HepG2 (cell line): Measurements from ENCODE around the gene ZBTB7B. TPM values are rescaled to one million over a fixed set of nuclear protein-coding genes. Genes with fewer than 3 reads are reported as not detected.

ENCODE experiments used
- ATAC-seq: fragments of 200-7000 bp; cut with Tn5 transposase; 3 replicates; pipeline ENCODE4 v1.9.1; 2020; ENCODE audit warnings: mild to moderate bottlenecking, moderate library complexity
- BruUV-seq: library from RNA; stranded (reverse); fragments of 400-500 nt; replicated peaks from 2 replicates; lab custom pipeline; 2021; lab: Mats Ljungman, UMichigan
- CTCF ChIA-PET: fragments of 300-600 bp; formaldehyde crosslinking; extraction: SDS; loops from one replicate; lab custom pipeline; 2021; ENCODE audit warnings: low total read pairs, inconsistent platforms, low intra/inter-chr PET ratio; lab: Yijun Ruan, JAX
- POLR2A ChIA-PET: fragments of 350-600 bp; sonication (Branson Sonifier 250); formaldehyde crosslinking; loops from one replicate; lab custom pipeline; 2020; ENCODE audit warnings: antibody characterized with exemption, inconsistent platforms; lab: Yijun Ruan, JAX
- DNase-seq: peaks from one replicate; pipeline ENCODE4 v3.0.0-alpha.2; 2015; ENCODE audit warnings: low spot score
- FAIRE-seq: peaks from 3 replicates; lab custom pipeline; 2011; peaks lifted over from hg19 to GRCh38; lab: Jason Lieb, UNC
- H2AFZ ChIP-seq: one replicate; pipeline ENCODE4 v1.6.1; 2011; ENCODE audit warnings: low read length, inconsistent platforms
- H3K27ac ChIP-seq: fragments of 300-600 bp; 3 replicates; pipeline ENCODE4 v1.8.0; 2011; ENCODE audit warnings: mixed run types, mild to moderate bottlenecking, mixed read lengths, low read length, inconsistent platforms; ENCODE audit not compliant: insufficient read depth; ENCODE audit errors: extremely low read length
- H3K27me3 ChIP-seq, 2 experiments: fragments of 200-600 bp in 1 of 2; 2 replicates in 1 of 2; 3 replicates in 1 of 2; pipeline versions ENCODE4 v1.6.0 to v1.8.0; 2011; ENCODE audit warnings: low read length in 2 of 2, mild to moderate bottlenecking in 2 of 2, moderate library complexity in 2 of 2, inconsistent platforms in 1 of 2; ENCODE audit not compliant: insufficient read depth in 2 of 2, control insufficient read depth in 1 of 2
- H3K36me3 ChIP-seq, 2 experiments: fragments of 200-600 bp in 1 of 2; replicated peaks in 1 of 2; 2 replicates in 1 of 2; 3 replicates in 1 of 2; pipeline versions ENCODE4 v1.5.1 to v1.8.0; 2011; ENCODE audit warnings: low read length in 2 of 2, inconsistent platforms in 1 of 2; ENCODE audit not compliant: insufficient read depth in 2 of 2, control insufficient read depth in 1 of 2
- H3K4me1 ChIP-seq: 2 replicates; pipeline ENCODE4 v1.5.1; 2012; ENCODE audit warnings: low read length, inconsistent platforms; ENCODE audit not compliant: insufficient read depth
- H3K4me2 ChIP-seq: 2 replicates; pipeline ENCODE4 v1.6.0; 2011; ENCODE audit warnings: low read depth, low read length, inconsistent platforms
- H3K4me3 ChIP-seq, 3 experiments: fragments of 200-600 bp in 1 of 3; sonication (generic), shearing (Covaris generic) in 1 of 3; replicated peaks in 1 of 3; 2 replicates each; pipeline ENCODE4 v1.5.1; 2011 to 2016; ENCODE audit warnings: low read length in 3 of 3, inconsistent platforms in 2 of 3, low read depth in 2 of 3, mild to moderate bottlenecking in 2 of 3, control low read depth in 1 of 3, mixed read lengths in 1 of 3; ENCODE audit not compliant: insufficient read depth in 1 of 3
- H3K79me2 ChIP-seq: one replicate; pipeline ENCODE4 v1.6.1; 2011; ENCODE audit warnings: low read length, inconsistent platforms; ENCODE audit not compliant: insufficient read depth
- H3K9ac ChIP-seq: 2 replicates; pipeline ENCODE4 v1.6.0; 2011; ENCODE audit warnings: mild to moderate bottlenecking, low read depth, low read length, inconsistent platforms; ENCODE audit not compliant: insufficient read depth
- H3K9me3 ChIP-seq: 2 replicates; pipeline ENCODE4 v1.5.1; 2012; ENCODE audit warnings: mild to moderate bottlenecking, low read length
- H4K20me1 ChIP-seq: 2 replicates; pipeline ENCODE4 v1.6.0; 2011; ENCODE audit warnings: inconsistent platforms, mild to moderate bottlenecking, low read length, moderate library complexity; ENCODE audit not compliant: insufficient read depth
- FOXA3 ChIP-seq: IDR thresholded peaks from 2 replicates; pipeline ENCODE4 v1.6.1; 2016; ENCODE audit warnings: missing genetic modification reagents, missing compliant biosample characterization
- KLF11 ChIP-seq: IDR thresholded peaks from 2 replicates; pipeline ENCODE4 v1.6.1; 2016; ENCODE audit warnings: missing compliant biosample characterization
- MAFF ChIP-seq: IDR thresholded peaks from 2 replicates; pipeline ENCODE4 v1.6.1; 2011; ENCODE audit warnings: low read depth, low read length, improper control_type of control experiment
- NFYB ChIP-seq: sonication (generic); formaldehyde crosslinking; IDR thresholded peaks from 2 replicates; pipeline ENCODE4 v1.4.0; 2020; ENCODE audit warnings: missing genetic modification reagents
- PAWR ChIP-seq: sonication (generic); formaldehyde crosslinking; IDR thresholded peaks from 2 replicates; pipeline ENCODE4 v1.4.0; 2020; ENCODE audit warnings: missing genetic modification reagents, mild to moderate bottlenecking, borderline replicate concordance
- PHF8 ChIP-seq: sonication (generic); formaldehyde crosslinking; IDR thresholded peaks from 2 replicates; pipeline ENCODE4 v1.5.0; 2020; ENCODE audit warnings: missing genetic modification reagents
- REXO4 ChIP-seq: sonication (generic); formaldehyde crosslinking; IDR thresholded peaks from 2 replicates; pipeline ENCODE4 v1.8.0; 2022; ENCODE audit warnings: missing genetic modification reagents, mild to moderate bottlenecking, borderline replicate concordance
- TEF ChIP-seq: sonication (generic); formaldehyde crosslinking; IDR thresholded peaks from 2 replicates; pipeline ENCODE4 v1.5.0; 2020; ENCODE audit warnings: missing genetic modification reagents
- ZNF235 ChIP-seq: sonication (generic); formaldehyde crosslinking; IDR thresholded peaks from 2 replicates; pipeline ENCODE4 v1.8.1; 2023; ENCODE audit warnings: mild to moderate bottlenecking, missing genetic modification reagents, borderline replicate concordance
- ZNF512B ChIP-seq: sonication (generic); formaldehyde crosslinking; IDR thresholded peaks from 2 replicates; pipeline ENCODE4 v1.5.1; 2020; ENCODE audit warnings: missing genetic modification reagents, mild to moderate bottlenecking, borderline replicate concordance
- ZNF562 ChIP-seq: sonication (generic); formaldehyde crosslinking; IDR thresholded peaks from 2 replicates; pipeline ENCODE4 v1.8.0; 2022; ENCODE audit warnings: missing genetic modification reagents, borderline replicate concordance
- ZNF597 ChIP-seq: sonication (generic); formaldehyde crosslinking; IDR thresholded peaks from 2 replicates; pipeline ENCODE4 v1.5.0; 2020; ENCODE audit warnings: missing genetic modification reagents
- WGBS: methylation state at CpG from one replicate; pipeline ENCODE4 v1.1.6; 2017; ENCODE audit warnings: low lambda C conversion rate; 5-methylcytosine and 5-hydroxymethylcytosine counted together
- in situ Hi-C: cut with HindIII; loops from 2 replicates; pipeline ENCODE4 v1.10.0; 2017; ENCODE audit warnings: low pct_unique_long_range_greater_than_20kb; ENCODE audit not compliant: extremely low pct_ligation_motif_present
- intact Hi-C: fragments of 100-400 bp; cut with micrococcal nuclease; formaldehyde crosslinking; loops from one replicate; pipeline ENCODE4 v1.10.0; 2022; ENCODE audit not compliant: unreplicated experiment
- polyA plus RNA-seq, 8 experiments: library from polyadenylated mRNA; depleted of rRNA in 3 of 8; stranded (reverse) in 7 of 8; unstranded in 1 of 8; fragments of >200 nt; fragmentation: Illumina TruSeq in 4 of 8; extraction: Trizol in 4 of 8; gene quantifications; 2 replicates each; pipeline versions ENCODE4 v1.2.1 to v1.2.3, GENCODE V29; 2011 to 2016; ENCODE audit warnings: low read depth in 4 of 8, missing spikeins in 1 of 8, mixed read lengths in 1 of 8; ENCODE audit not compliant: insufficient read depth in 1 of 8
- total RNA-seq, 5 experiments: library from RNA; depleted of rRNA; stranded (reverse); fragments of >200 nt; fragmentation: Illumina TruSeq; extraction: Trizol; gene quantifications; 2 replicates each; pipeline ENCODE4 v1.2.3, GENCODE V29; 2016; ENCODE audit warnings: low read depth in 1 of 5

The ZBTB7B gene
- total and polyA plus RNA-seq, 2 of the 13 experiments (the other 11 are each of a cell fraction or from before 2014, with no cell fraction given): 15.5 to 17.5 TPM

GRCh38 chr1:154967331-154967950 is 35.2 kb upstream of the ZBTB7B start:
- 87% methylated on average over 5 of the region's 5 CpGs for WGBS
- H4K20me1 ChIP-seq: no peaks in the 10 kb centered on the region
- ChIA-PET CTCF (no interaction called here), POLR2A (no interaction called here)
- FAIRE-seq (no peak), DNase-seq (no peak), ATAC-seq (no peak)
- intact Hi-C loops (no loop called here), in situ Hi-C loops (no loop called here)
- H3K36me3 ChIP-seq: peaks cover 23 to 59% of the 10 kb centered on the region in 2 experiments
- H3K27me3 ChIP-seq: no peaks in the 10 kb centered on the region
- H3K9ac ChIP-seq: no peak overlapping the region
- H3K27ac ChIP-seq: no peak overlapping the region
- no peak overlapping the region for H2AFZ ChIP-seq
- no peak overlapping the region for H3K4me2 ChIP-seq
- TF ChIP-seq KLF11 (CRISPR knock-in tag) (no peak), ZNF235 (CRISPR knock-in tag) (no peak), TEF (CRISPR knock-in tag) (no peak), NFYB (CRISPR knock-in tag) (no peak), ZNF597 (CRISPR knock-in tag) (no peak), MAFF (no peak), ZNF512B (no peak), FOXA3 (no peak), PHF8 (no peak), REXO4 (CRISPR knock-in tag) (no peak), PAWR (CRISPR knock-in tag) (no peak), ZNF562 (CRISPR knock-in tag) (no peak)
- peaks cover 46% of the 10 kb centered on the region for H3K79me2 ChIP-seq
- no peak overlapping the region for H3K4me3 ChIP-seq
- H3K9me3 ChIP-seq: no peaks in the 10 kb centered on the region
- no TSS peak for BruUV-seq
- peaks cover 81% of the 10 kb centered on the region for H3K4me1 ChIP-seq
